HG02938 (cell line): ENCODE data around the gene GPATCH8.
"Not testable (repeated sequence)": the region's sequence is repeated elsewhere in the genome, so short reads cannot be mapped to it uniquely, and the experiment has no call there.

ENCODE experiments used
- ATAC-seq: cut with Tn5 transposase; IDR thresholded peaks from one replicate; pipeline ENCODE4 v1.9.1; 2021; ENCODE audit warnings: mild to moderate bottlenecking, moderate library complexity; ENCODE audit not compliant: unreplicated experiment

The GPATCH8 gene

GRCh38 chr17:44503147-44504029 is at the start of gene GPATCH8:
Gene GPATCH8, minus strand, starts transcription at chr17:44503406. Its CDS starts 36 bp downstream, at chr17:44503370.
- ATAC-seq, result peak; percentile 73

- ATAC-seq, result no peak
These were observed 49.2 kb upstream of the GPATCH8 start for GRCh38 chr17:44552361-44552760.

- ATAC-seq, result no peak
These were observed 46.5 kb upstream of the GPATCH8 start for GRCh38 chr17:44549686-44550085.

- ATAC-seq, result no peak
These were observed 45.4 kb upstream of the GPATCH8 start for GRCh38 chr17:44548376-44549230.

- no peak for ATAC-seq
These were observed 44.5 kb upstream of the GPATCH8 start for GRCh38 chr17:44547625-44548267.

- no peak for ATAC-seq
These were observed 43.7 kb upstream of the GPATCH8 start for GRCh38 chr17:44546671-44547606.

- ATAC-seq, result no peak
These were observed 40.8 kb upstream of the GPATCH8 start for GRCh38 chr17:44543905-44544523.

GRCh38 chr17:44543213-44543904 is 40.2 kb upstream of the GPATCH8 start:
- ATAC-seq, result no peak

GRCh38 chr17:44541884-44542581 is 38.8 kb upstream of the GPATCH8 start:
- no peak for ATAC-seq

GRCh38 chr17:44540246-44541084 is 37.3 kb upstream of the GPATCH8 start:
- no peak for ATAC-seq

- ATAC-seq, result no peak
These were observed 36.5 kb upstream of the GPATCH8 start for GRCh38 chr17:44539673-44540072.

GRCh38 chr17:44537922-44538321 is 34.7 kb upstream of the GPATCH8 start:
- not testable (repeated sequence) for ATAC-seq

GRCh38 chr17:44536090-44536953 is 33.1 kb upstream of the GPATCH8 start:
- ATAC-seq, result no peak

GRCh38 chr17:44533533-44534246 is 30.5 kb upstream of the GPATCH8 start:
- no peak for ATAC-seq

- ATAC-seq, result no peak
These were observed 27.8 kb upstream of the GPATCH8 start for GRCh38 chr17:44530896-44531418.

- ATAC-seq, result no peak
These were observed 26.7 kb upstream of the GPATCH8 start for GRCh38 chr17:44529864-44530263.
